HEK293T (cell line): Measurements from ENCODE around the gene MUC15.

Experiments
- FOXA1 ChIP-seq: fragments of 450-650 bp; IDR thresholded peaks from 2 replicates; pipeline ENCODE4 v1.6.1; 2016; ENCODE audit warnings: mild to moderate bottlenecking
- FOXK2 ChIP-seq: fragments of 450-650 bp; IDR thresholded peaks from 2 replicates; pipeline ENCODE4 v1.6.1; 2016; ENCODE audit warnings: mild to moderate bottlenecking
- HDGF ChIP-seq: fragments of 450-650 bp; IDR thresholded peaks from 2 replicates; pipeline ENCODE4 v1.6.1; 2017; ENCODE audit warnings: antibody characterized with exemption, borderline replicate concordance
- L3MBTL2 ChIP-seq: fragments of 450-650 bp; conservative IDR thresholded peaks from 2 replicates; pipeline ENCODE4 v1.6.1; 2016; ENCODE audit warnings: mild to moderate bottlenecking
- NFRKB ChIP-seq: fragments of 450-650 bp; IDR thresholded peaks from 2 replicates; pipeline ENCODE4 v1.6.1; 2016; ENCODE audit warnings: mild to moderate bottlenecking, moderate library complexity
- SP1 ChIP-seq: fragments of 450-650 bp; IDR thresholded peaks from 2 replicates; pipeline ENCODE4 v1.6.1; 2017
- ZNF384 ChIP-seq: fragments of 450-650 bp; IDR thresholded peaks from 2 replicates; pipeline ENCODE4 v1.6.1; 2016

DNA sequence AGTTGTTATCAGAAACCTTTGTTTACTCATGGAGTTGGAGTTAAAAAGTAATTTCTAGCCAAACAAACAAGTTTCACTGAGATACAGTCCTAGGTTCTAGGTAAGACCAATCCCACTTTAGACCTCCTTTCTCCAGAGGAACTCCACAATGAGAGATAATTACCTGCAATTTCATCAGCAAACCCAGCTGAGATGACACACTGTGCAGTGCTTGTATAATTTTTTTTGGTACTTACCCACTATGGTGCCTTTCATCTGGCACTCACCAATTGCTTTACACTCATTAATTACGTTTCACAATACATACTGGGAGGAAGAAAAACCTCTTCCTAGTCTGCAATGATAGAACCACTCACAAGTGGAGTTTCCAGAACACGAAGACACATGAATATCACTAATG, 1.8 kb upstream of the MUC15 start:
- TF ChIP-seq SP1: no peak
- TF ChIP-seq NFRKB: no peak
- no peak for TF ChIP-seq FOXA1
- TF ChIP-seq ZNF384: no peak
- no peak for TF ChIP-seq HDGF
- TF ChIP-seq L3MBTL2: no peak
- no peak for TF ChIP-seq FOXK2
